CD8-positive, alpha-beta memory T cell (primary cell): Measurements from ENCODE around the gene UNC45A. TPM values are rescaled to one million over a fixed set of nuclear protein-coding genes. Genes with fewer than 3 reads are reported as not detected.
A peak's percentile ranks its signal among the peaks of the same experiment; 100 is the strongest.

Experiments
- CTCF ChIA-PET: fragments of 350-600 bp; sonication (Branson Sonifier 250); formaldehyde crosslinking; loops from one replicate; lab custom pipeline; 2021; ENCODE audit warnings: antibody characterized with exemption; lab: Charles Lee
- POLR2A ChIA-PET: fragments of 350-600 bp; sonication (Branson Sonifier 250); formaldehyde crosslinking; loops from one replicate; lab custom pipeline; 2021; ENCODE audit warnings: antibody characterized with exemption; lab: Charles Lee
- DNase-seq, 5 donors: peaks; one replicate each; pipeline versions ENCODE4 v3.0.0 to v3.0.0-alpha.2; 2020 to 2022; ENCODE audit warnings: mixed read lengths in 1 of 5
- H3K27ac ChIP-seq: one replicate; pipeline ENCODE4 v1.7.0; 2013; ENCODE audit warnings: low read depth, mild to moderate bottlenecking, low read length, moderate library complexity
- H3K27me3 ChIP-seq: 2 replicates; pipeline ENCODE4 v1.7.0; 2013; ENCODE audit warnings: low read length, mild to moderate bottlenecking; ENCODE audit not compliant: insufficient read depth, poor library complexity, severe bottlenecking
- H3K36me3 ChIP-seq: 2 replicates; pipeline ENCODE4 v1.7.0; 2013; ENCODE audit warnings: mild to moderate bottlenecking, low read length, moderate library complexity; ENCODE audit not compliant: insufficient read depth
- H3K4me1 ChIP-seq: 2 replicates; pipeline ENCODE4 v1.7.0; 2013; ENCODE audit warnings: mild to moderate bottlenecking, low read length, moderate library complexity; ENCODE audit not compliant: insufficient read depth
- H3K4me3 ChIP-seq: 2 replicates; pipeline ENCODE4 v1.7.0; 2013; ENCODE audit warnings: mild to moderate bottlenecking, low read length
- H3K9me3 ChIP-seq: 2 replicates; pipeline ENCODE4 v1.7.0; 2013; ENCODE audit warnings: mild to moderate bottlenecking, low read length
- H3K27ac Mint-ChIP-seq, 8 donors: one replicate each; pipeline ENCODE4 v1.8.0; 2020 to 2021; ENCODE audit warnings: mixed read lengths in 8 of 8, mild to moderate bottlenecking in 6 of 8, inconsistent platforms in 3 of 8, moderate library complexity in 3 of 8
- H3K27me3 Mint-ChIP-seq, 2 donors: one replicate each; pipeline ENCODE4 v1.8.0; 2020 to 2021; ENCODE audit warnings: mixed read lengths in 2 of 2, mild to moderate bottlenecking in 1 of 2, moderate library complexity in 1 of 2
- H3K36me3 Mint-ChIP-seq, 3 donors: one replicate each; pipeline ENCODE4 v1.8.0; 2020 to 2021; ENCODE audit warnings: mixed read lengths in 3 of 3, inconsistent platforms in 1 of 3, mild to moderate bottlenecking in 1 of 3
- H3K4me1 Mint-ChIP-seq, 3 donors: one replicate each; pipeline ENCODE4 v1.8.0; 2020 to 2021; ENCODE audit warnings: mixed read lengths in 3 of 3, inconsistent platforms in 1 of 3, mild to moderate bottlenecking in 1 of 3
- H3K4me3 Mint-ChIP-seq, 7 donors: one replicate each; pipeline ENCODE4 v1.8.0; 2020 to 2021; ENCODE audit warnings: mixed read lengths in 7 of 7, mild to moderate bottlenecking in 6 of 7, moderate library complexity in 4 of 7, inconsistent platforms in 2 of 7
- H3K9me3 Mint-ChIP-seq, 5 donors: one replicate each; pipeline ENCODE4 v1.8.0; 2020 to 2022; ENCODE audit warnings: mixed read lengths in 5 of 5, mild to moderate bottlenecking in 3 of 5, moderate library complexity in 2 of 5, inconsistent platforms in 1 of 5
- polyA plus RNA-seq: library from polyadenylated mRNA; unstranded; fragments of 300-500 nt; fragmentation: Illumina TruSeq; gene quantifications from one replicate; pipeline ENCODE4 v1.2.3, GENCODE V29; 2021
- total RNA-seq, 2 experiments: library from RNA; stranded (reverse); gene quantifications; one replicate each; pipeline ENCODE4 v1.2.3, GENCODE V29; 2021

The UNC45A gene
- total and polyA plus RNA-seq, 3 experiments from 2014 or later, result 68.6 to 78.2 (median 74.6) TPM

GRCh38 chr15:90991587-90992285 is 56.7 kb downstream of the UNC45A start:
- Mint-ChIP-seq H3K4me3 (peak overlapping the region in 3 of 7 donors; percentile 9 to 61 (median 16)), H3K27ac (peak overlapping the region in 4 of 8 donors; percentile 11 to 41 (median 28))
- POLR2A ChIA-PET, result no interaction called here

GRCh38 chr15:90994059-90994416 is 59.0 kb downstream of the UNC45A start:
- Mint-ChIP-seq H3K36me3 (peaks cover 0 to 27% (median 7%) of the 10 kb centered on the region in 3 donors), H3K27me3 (no peaks in the 10 kb centered on the region), H3K27ac (peak overlapping the region; percentile 95 to 99 (median 98)), H3K4me3 (peak overlapping the region; percentile 97 to 100 (median 99)), H3K9me3 (no peaks in the 10 kb centered on the region), H3K4me1 (peaks cover 25 to 34% (median 33%) of the 10 kb centered on the region in 3 donors)
- H3K27me3 ChIP-seq, result no peaks in the 10 kb centered on the region
- peak overlapping the region; percentile 94 for H3K27ac ChIP-seq
- POLR2A ChIA-PET, result interaction anchor here (1.0 kb wide), 1 partner anchor 39 kb away, joined by 3 read pairs; the partner anchor contains the start of gene RCCD1
- DNase-seq, result peak in 1 of 5 donors; percentile 3
- H3K4me3 ChIP-seq, result peak overlapping the region; percentile 93
- no peaks in the 10 kb centered on the region for H3K9me3 ChIP-seq
- H3K4me1 ChIP-seq, result peaks cover 13% of the 10 kb centered on the region
- no peaks in the 10 kb centered on the region for H3K36me3 ChIP-seq
- CTCF ChIA-PET, result no interaction called here

More at GRCh38 chr15:90991587-90992285, 56.7 kb downstream of the UNC45A start:
- Histone ChIP-seq H3K36me3 (no peaks in the 10 kb centered on the region), H3K27ac (peak overlapping the region; percentile 22), H3K4me3 (no peak overlapping the region), H3K27me3 (no peaks in the 10 kb centered on the region), H3K9me3 (no peaks in the 10 kb centered on the region), H3K4me1 (peaks cover 18% of the 10 kb centered on the region)
- Mint-ChIP-seq H3K27me3 (no peaks in the 10 kb centered on the region), H3K36me3 (peaks cover 0 to 10% (median 2%) of the 10 kb centered on the region in 3 donors), H3K9me3 (no peaks in the 10 kb centered on the region), H3K4me1 (peaks cover 39 to 57% (median 52%) of the 10 kb centered on the region in 3 donors)
- DNase-seq, result no peak
- CTCF ChIA-PET, result no interaction called here

GRCh38 chr15:90994417-90995311 is 59.6 kb downstream of the UNC45A start, which contains the start of gene PRC1:
PRC1 (minus strand) TSS chr15:90994535; CDS start chr15:90994417, 118 bp downstream.
- H3K27ac Mint-ChIP-seq, result peak within 1 kb of the TSS; percentile 95 to 99 (median 98)
- DNase-seq, result peak; percentile 96 to 98 (median 98)
- CTCF ChIA-PET, result no interaction called here
- no peaks in the 10 kb centered on the region for H3K9me3 Mint-ChIP-seq
- peak within 1 kb of the TSS; percentile 97 to 100 (median 99) for H3K4me3 Mint-ChIP-seq
- no peaks in the 10 kb centered on the region for H3K27me3 Mint-ChIP-seq
- Histone ChIP-seq H3K4me1 (peaks cover 13% of the 10 kb centered on the region), H3K4me3 (peak within 1 kb of the TSS; percentile 93), H3K27me3 (no peaks in the 10 kb centered on the region), H3K27ac (peak within 1 kb of the TSS; percentile 94), H3K9me3 (no peaks in the 10 kb centered on the region), H3K36me3 (peaks cover 3% of the 10 kb centered on the region)
- peaks cover 25 to 34% (median 33%) of the 10 kb centered on the region in 3 donors for H3K4me1 Mint-ChIP-seq
- POLR2A ChIA-PET, result no interaction called here
- peaks cover 0 to 34% (median 10%) of the 10 kb centered on the region in 3 donors for H3K36me3 Mint-ChIP-seq

GRCh38 chr15:90998737-90999136 is 63.7 kb downstream of the UNC45A start:
- no peaks in the 10 kb centered on the region for H3K9me3 ChIP-seq

GRCh38 chr15:91001209-91001608 is 66.1 kb downstream of the UNC45A start:
- CTCF ChIA-PET, result interaction anchor here (1.2 to 1.5 kb wide), 2 partner anchors 15 to 45 kb away, joined by 3 to 4 read pairs; no protein-coding TSS in a partner anchor
- Histone ChIP-seq H3K4me3 (no peak overlapping the region), H3K4me1 (no peaks in the 10 kb centered on the region), H3K27ac (no peak overlapping the region), H3K9me3 (no peaks in the 10 kb centered on the region), H3K36me3 (peaks cover 36% of the 10 kb centered on the region), H3K27me3 (no peaks in the 10 kb centered on the region)
- DNase-seq, result no peak
- no peak overlapping the region for H3K4me3 Mint-ChIP-seq
- peaks cover 0 to under 1% (median 0%) of the 10 kb centered on the region in 3 donors for H3K4me1 Mint-ChIP-seq
- POLR2A ChIA-PET, result interaction anchor here (1.1 kb wide), 1 partner anchor 11 kb away, joined by 4 read pairs; no protein-coding TSS in a partner anchor
- no peaks in the 10 kb centered on the region for H3K9me3 Mint-ChIP-seq
- no peaks in the 10 kb centered on the region for H3K27me3 Mint-ChIP-seq
- H3K27ac Mint-ChIP-seq, result peak overlapping the region in 1 of 8 donors; percentile 25
- peaks cover 0 to 83% (median 21%) of the 10 kb centered on the region in 3 donors for H3K36me3 Mint-ChIP-seq

More at GRCh38 chr15:90998737-90999136, 63.7 kb downstream of the UNC45A start:
- Mint-ChIP-seq H3K27me3 (no peaks in the 10 kb centered on the region), H3K27ac (peak overlapping the region in 2 of 8 donors; percentile 48 to 92), H3K36me3 (peaks cover 0 to 67% (median 19%) of the 10 kb centered on the region in 3 donors), H3K4me1 (peaks cover 11 to 15% (median 11%) of the 10 kb centered on the region in 3 donors), H3K4me3 (no peak overlapping the region), H3K9me3 (no peaks in the 10 kb centered on the region)
- no peaks in the 10 kb centered on the region for H3K27me3 ChIP-seq
- peaks cover 9% of the 10 kb centered on the region for H3K4me1 ChIP-seq
- no peak overlapping the region for H3K27ac ChIP-seq
- no peak overlapping the region for H3K4me3 ChIP-seq
- peaks cover 22% of the 10 kb centered on the region for H3K36me3 ChIP-seq
- POLR2A ChIA-PET, result no interaction called here
- no peak for DNase-seq
- CTCF ChIA-PET, result no interaction called here

Other genes starting within 250 kb of the UNC45A start
- 10 to 100 TPM; 37.0 to 37.6 TPM for gene BLM, start 217.9 kb upstream of the UNC45A start, total RNA-seq
- gene BLM, start 217.9 kb upstream of the UNC45A start, polyA plus RNA-seq, result 5.8 TPM
- gene FURIN, start 66.7 kb upstream of the UNC45A start, total RNA-seq, result 100 to 1,000 TPM; 121 to 124 TPM
- 11.7 TPM for gene FURIN, start 66.7 kb upstream of the UNC45A start, polyA plus RNA-seq
- 1 to 10 TPM; 2.5 to 2.6 TPM for gene FES, start 50.8 kb upstream of the UNC45A start, total RNA-seq
- 0.28 TPM for gene FES, start 50.8 kb upstream of the UNC45A start, polyA plus RNA-seq
- 10 to 100 TPM; 90.7 to 92.7 TPM for gene MAN2A2, start 32.0 kb upstream of the UNC45A start, total RNA-seq
- 10.8 TPM for gene MAN2A2, start 32.0 kb upstream of the UNC45A start, polyA plus RNA-seq
- gene HDDC3, start 2.7 kb upstream of the UNC45A start, total RNA-seq, result 10 to 100 TPM; 39.5 to 43.5 TPM
- gene HDDC3, start 2.7 kb upstream of the UNC45A start, polyA plus RNA-seq, result 34.7 TPM
- gene RCCD1, start 19.6 kb downstream of the UNC45A start, total RNA-seq, result 10 to 100 TPM; 20.9 to 21.7 TPM
- 2.6 TPM for gene RCCD1, start 19.6 kb downstream of the UNC45A start, polyA plus RNA-seq
- 10 to 100 TPM; 79.7 to 79.9 TPM for gene PRC1, start 59.2 kb downstream of the UNC45A start, total RNA-seq
- gene PRC1, start 59.2 kb downstream of the UNC45A start, polyA plus RNA-seq, result 3.4 TPM
- 10 to 100 TPM; 20.4 to 20.6 TPM for gene VPS33B, start 87.3 kb downstream of the UNC45A start, total RNA-seq
- 10.6 TPM for gene VPS33B, start 87.3 kb downstream of the UNC45A start, polyA plus RNA-seq
- gene SV2B, start 165.0 kb downstream of the UNC45A start, total RNA-seq, result under 1 TPM in 1 of 2 experiments, not detected in 1; 0.02 TPM
- not detected for gene SV2B, start 165.0 kb downstream of the UNC45A start, polyA plus RNA-seq